BLaER1 treated with 17β-estradiol and CSF1 and Interleukin-3, amounts not matched to agents 10 nM and 100 nM (cell line): ENCODE measurements around the gene HEATR3.

Experiments
- H3K27ac ChIP-seq, 11 experiments: shearing (Covaris generic); formaldehyde crosslinking; 2 replicates each; pipeline ENCODE4 v1.8.1; 2022
- H3K27me3 ChIP-seq, 11 experiments: shearing (Covaris generic); formaldehyde crosslinking; 2 replicates each; pipeline ENCODE4 v1.8.1; 2022
- H3K36me3 ChIP-seq, 11 experiments: shearing (Covaris generic); formaldehyde crosslinking; 2 replicates each; pipeline ENCODE4 v1.8.1; 2022
- H3K4me1 ChIP-seq, 10 experiments: shearing (Covaris generic); formaldehyde crosslinking; 2 replicates each; pipeline ENCODE4 v1.8.1; 2022
- H3K4me2 ChIP-seq, 11 experiments: shearing (Covaris generic); formaldehyde crosslinking; 2 replicates each; pipeline ENCODE4 v1.8.1; 2022
- H3K4me3 ChIP-seq, 10 experiments: shearing (Covaris generic); formaldehyde crosslinking; 2 replicates each; pipeline ENCODE4 v1.8.1; 2022
- H3K9ac ChIP-seq, 11 experiments: shearing (Covaris generic); formaldehyde crosslinking; 2 replicates each; pipeline ENCODE4 v1.8.1; 2022
- H3K9me3 ChIP-seq, 11 experiments: shearing (Covaris generic); formaldehyde crosslinking; replicated peaks in 1 of 11; 2 replicates each; pipeline ENCODE4 v1.8.1; 2022
- H4K20me1 ChIP-seq, 11 experiments: shearing (Covaris generic); formaldehyde crosslinking; 2 replicates each; pipeline ENCODE4 v1.8.1; 2022
- Cebpa-rat ChIP-seq, 11 experiments: shearing (Covaris generic); IDR thresholded peaks; 2 replicates each; pipeline ENCODE4 v1.8.1; 2022

Gene HEATR3

DNA sequence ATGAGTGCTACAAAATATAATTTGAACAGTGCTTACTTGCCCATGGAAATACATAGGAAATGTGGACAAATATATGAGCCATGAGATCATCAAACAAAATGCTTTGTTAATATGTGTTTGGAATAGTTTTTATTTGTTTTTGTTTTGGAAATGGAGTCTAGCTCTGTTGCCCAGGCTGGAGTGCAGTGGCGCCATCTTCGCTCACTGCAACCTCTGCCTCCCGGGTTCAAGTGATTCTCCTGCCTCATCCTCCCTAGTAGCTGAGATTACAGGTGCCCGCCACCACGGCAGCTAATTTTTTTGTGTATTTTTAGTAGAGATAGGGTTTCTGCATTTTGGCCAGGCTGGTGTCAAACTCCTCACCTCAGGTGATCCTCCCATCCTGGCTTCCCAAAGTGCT, 37.9 kb upstream of the HEATR3 start:
- no peaks in the 10 kb centered on the region for H3K27me3 ChIP-seq
- H3K4me3 ChIP-seq: no peak overlapping the region
- peaks cover 0 to 39% (median 7%) of the 10 kb centered on the region in 11 experiments; a peak in 7 of 22 replicates for H4K20me1 ChIP-seq
- peaks cover 40 to 63% (median 56%) of the 10 kb centered on the region in 11 experiments for H3K36me3 ChIP-seq
- no peak overlapping the region for H3K27ac ChIP-seq
- H3K9ac ChIP-seq: no peak overlapping the region
- peak overlapping the region in 3 of 11 experiments; percentile 86 to 91 (median 89); a peak in 6 of 22 replicates for H3K4me2 ChIP-seq
- H3K9me3 ChIP-seq: no peaks in the 10 kb centered on the region
- H3K4me1 ChIP-seq: peaks cover 20 to 58% (median 30%) of the 10 kb centered on the region in 10 experiments
- no peak for TF ChIP-seq Cebpa-rat (IDR thresholded peaks at IDR 0.05)

DNA sequence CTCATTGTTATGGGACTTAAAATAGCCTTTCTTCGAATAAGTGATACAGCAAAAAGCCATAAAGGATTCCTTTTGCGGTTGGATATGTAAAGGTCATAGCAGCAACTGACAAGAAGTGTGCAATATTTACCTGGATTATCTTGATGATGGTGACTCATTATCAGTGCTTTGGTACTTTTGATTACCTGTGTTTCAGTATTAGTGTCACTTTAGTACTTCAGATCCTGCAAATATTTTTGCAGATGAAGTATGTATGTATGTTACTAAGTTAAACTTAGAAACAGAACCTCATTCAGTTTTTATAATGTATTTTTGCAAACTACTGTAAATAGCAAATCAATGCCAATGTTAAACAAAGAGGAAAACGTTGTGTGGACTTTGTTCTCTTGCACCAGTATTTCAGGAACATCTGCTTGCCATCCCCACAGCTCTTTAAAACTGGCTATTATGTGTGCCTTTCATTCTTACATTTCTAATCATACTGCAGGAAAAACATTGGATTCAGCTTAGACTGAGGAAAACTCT, 30.2 kb upstream of the HEATR3 start:
- no peak overlapping the region for H3K27ac ChIP-seq
- peaks cover 61 to 79% (median 69%) of the 10 kb centered on the region in 11 experiments for H3K36me3 ChIP-seq
- H3K27me3 ChIP-seq: no peaks in the 10 kb centered on the region
- no peak overlapping the region for H3K4me2 ChIP-seq
- H3K9ac ChIP-seq: no peak overlapping the region
- no peak overlapping the region for H3K4me3 ChIP-seq
- H3K4me1 ChIP-seq: peaks cover 18 to 65% (median 33%) of the 10 kb centered on the region in 10 experiments
- H3K9me3 ChIP-seq: no peaks in the 10 kb centered on the region
- H4K20me1 ChIP-seq: peaks cover 0 to 9% (median 0%) of the 10 kb centered on the region in 11 experiments; a peak in 3 of 22 replicates
- TF ChIP-seq Cebpa-rat (IDR thresholded peaks at IDR 0.05): no peak

DNA sequence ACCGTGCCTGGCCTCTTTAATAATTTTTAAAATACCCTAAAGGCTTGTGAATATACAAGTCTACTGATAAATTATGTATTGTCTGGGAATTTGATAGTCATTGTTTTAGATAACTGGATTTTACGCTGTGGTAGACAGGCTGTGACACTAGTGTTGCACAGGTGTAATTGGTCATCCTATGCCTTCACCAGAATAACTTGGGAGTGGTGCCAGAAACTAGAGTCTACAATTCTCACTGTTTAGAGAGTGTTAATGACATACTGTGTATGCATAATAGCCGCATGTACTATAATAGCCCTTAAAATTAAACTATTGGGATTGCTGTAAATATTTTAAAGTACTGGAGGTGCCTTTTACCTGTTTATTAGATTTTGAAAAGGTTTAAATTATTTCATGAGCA, 29.3 kb upstream of the HEATR3 start:
- Histone ChIP-seq H3K36me3 (peaks cover 53 to 70% (median 61%) of the 10 kb centered on the region in 11 experiments), H4K20me1 (peaks cover 0 to 9% (median 0%) of the 10 kb centered on the region in 11 experiments; a peak in 3 of 22 replicates), H3K4me1 (peaks cover 18 to 67% (median 32%) of the 10 kb centered on the region in 10 experiments), H3K27ac (peak overlapping the region in 1 of 11 experiments; percentile 12; a peak in 1 of 22 replicates), H3K9ac (0 out of 22 replicates have a peak overlapping the region, but pooled peaks of 1 of the 11 experiments have one; percentile 8), H3K9me3 (no peaks in the 10 kb centered on the region), H3K4me2 (peak overlapping the region in 2 of 11 experiments; percentile 30 to 83; a peak in 5 of 22 replicates), H3K4me3 (no peak overlapping the region), H3K27me3 (no peaks in the 10 kb centered on the region)
- no peak for TF ChIP-seq Cebpa-rat (IDR thresholded peaks at IDR 0.05)

DNA sequence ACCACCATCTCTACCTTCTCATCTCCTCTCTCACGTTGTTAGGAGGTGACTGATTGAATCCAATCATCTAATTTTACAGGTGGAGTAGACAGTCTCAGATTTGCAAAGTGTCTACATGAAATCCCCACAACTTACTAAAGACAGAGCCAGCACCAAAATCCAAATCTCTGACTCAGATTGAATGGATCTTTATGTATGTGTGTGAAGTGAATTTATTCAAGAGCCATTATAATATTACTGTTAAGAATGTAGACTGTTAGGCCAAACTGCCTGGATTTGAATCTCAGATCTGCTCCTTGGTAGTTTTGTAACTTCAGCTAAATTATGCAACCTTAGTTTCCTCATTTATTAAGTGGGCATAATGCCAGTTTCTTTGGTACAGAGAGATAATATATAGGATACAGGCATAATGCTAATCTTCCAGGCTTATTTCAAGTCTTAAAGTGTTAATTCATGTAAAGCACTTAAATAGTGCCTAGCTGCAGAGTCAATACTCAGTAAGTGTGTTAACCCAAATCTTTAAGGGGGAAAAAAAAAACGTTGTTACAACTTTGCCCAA, 28.0 kb upstream of the HEATR3 start:
- H3K4me2 ChIP-seq: peak overlapping the region in 8 of 11 experiments; percentile 45 to 84 (median 75); a peak in 16 of 22 replicates
- peak in 1 of 11 experiments; percentile 39; a peak in 2 of 22 replicates for TF ChIP-seq Cebpa-rat (IDR thresholded peaks at IDR 0.05)

DNA sequence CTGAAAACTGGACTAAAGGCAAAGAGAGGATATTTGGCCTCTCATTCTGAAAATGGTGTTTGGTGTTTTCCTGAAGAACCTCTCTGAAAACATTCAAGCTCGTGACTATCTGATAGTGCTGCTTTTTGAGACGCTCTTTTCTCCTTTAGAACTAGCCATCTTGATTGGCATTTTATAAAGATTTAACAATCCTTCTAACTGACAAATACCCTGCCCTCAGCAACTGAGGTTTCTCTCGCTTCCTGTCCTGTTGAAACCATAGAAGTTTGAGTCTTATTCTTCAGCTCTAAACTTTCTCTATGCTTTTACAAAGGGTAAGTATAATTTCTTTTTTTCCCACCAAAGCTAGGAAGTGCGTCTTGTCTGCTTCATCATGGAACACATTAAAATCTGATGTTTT, 27.5 kb upstream of the HEATR3 start:
- Histone ChIP-seq H3K27me3 (no peaks in the 10 kb centered on the region), H3K4me3 (no peak overlapping the region), H4K20me1 (no peaks in the 10 kb centered on the region), H3K27ac (peak overlapping the region; percentile 27 to 87 (median 67); a peak in 21 of 22 replicates), H3K9ac (peak overlapping the region in 6 of 11 experiments; percentile 41 to 68 (median 58); a peak in 11 of 22 replicates), H3K9me3 (no peaks in the 10 kb centered on the region), H3K36me3 (peaks cover 34 to 51% (median 42%) of the 10 kb centered on the region in 11 experiments), H3K4me2 (peak overlapping the region in 8 of 11 experiments; percentile 45 to 84 (median 75); a peak in 16 of 22 replicates), H3K4me1 (peaks cover 18 to 63% (median 32%) of the 10 kb centered on the region in 10 experiments)
- TF ChIP-seq Cebpa-rat (IDR thresholded peaks at IDR 0.05): no peak

More for the DNA sequence above, 28.0 kb upstream of the HEATR3 start:
- Histone ChIP-seq H3K4me1 (peaks cover 18 to 63% (median 32%) of the 10 kb centered on the region in 10 experiments), H3K36me3 (peaks cover 40 to 57% (median 48%) of the 10 kb centered on the region in 11 experiments), H3K27ac (peak overlapping the region; percentile 27 to 87 (median 67); a peak in 20 of 22 replicates), H3K27me3 (no peaks in the 10 kb centered on the region), H3K4me3 (0 out of 20 replicates have a peak overlapping the region, but pooled peaks of 1 of the 10 experiments have one; percentile 16), H3K9ac (peak overlapping the region in 6 of 11 experiments; percentile 41 to 68 (median 58); a peak in 11 of 22 replicates), H4K20me1 (no peaks in the 10 kb centered on the region), H3K9me3 (no peaks in the 10 kb centered on the region)

DNA sequence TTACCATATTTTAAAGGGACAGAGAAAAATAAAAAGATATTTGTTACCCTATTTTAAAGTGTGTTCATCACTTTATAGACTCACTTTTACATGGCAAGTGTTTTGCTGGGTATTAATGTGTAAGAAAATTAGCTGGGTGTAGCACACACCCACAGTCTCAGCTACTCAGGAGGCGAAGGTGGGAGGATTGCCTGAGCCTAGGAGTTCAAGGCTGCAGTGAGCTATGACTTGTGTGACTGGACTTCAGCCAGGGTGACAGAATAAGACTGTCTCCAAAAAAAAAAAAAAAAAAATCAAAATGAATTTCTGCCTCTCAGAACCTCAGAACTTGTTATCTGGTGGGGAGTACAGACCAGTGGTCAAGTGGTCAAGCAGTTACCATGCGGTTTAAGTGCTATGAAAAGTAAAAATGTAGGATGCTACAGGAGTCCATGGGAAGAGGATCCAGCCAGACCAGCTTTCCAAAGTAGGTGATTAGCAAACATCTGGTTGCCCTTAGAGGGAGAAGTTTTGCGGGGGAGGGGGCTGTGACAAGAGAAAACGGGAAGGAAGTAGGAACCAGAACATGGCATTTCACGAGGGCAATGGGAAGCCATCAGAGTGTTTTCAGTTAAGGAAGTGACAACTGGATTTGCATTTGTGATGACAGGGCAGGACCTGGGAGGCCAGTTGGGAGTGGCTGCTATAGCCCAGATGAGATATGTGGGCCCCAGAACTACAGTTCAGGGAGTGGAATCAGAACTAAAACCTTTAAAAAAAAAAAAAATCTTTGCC, 26.8 kb upstream of the HEATR3 start:
- Histone ChIP-seq H3K4me1 (peaks cover 18 to 63% (median 32%) of the 10 kb centered on the region in 10 experiments), H3K4me2 (peak overlapping the region; percentile 43 to 84 (median 74)), H3K9me3 (no peaks in the 10 kb centered on the region), H4K20me1 (no peaks in the 10 kb centered on the region), H3K9ac (peak overlapping the region in 6 of 11 experiments; percentile 41 to 68 (median 58); a peak in 9 of 22 replicates), H3K36me3 (peaks cover 28 to 45% (median 36%) of the 10 kb centered on the region in 11 experiments), H3K27me3 (no peaks in the 10 kb centered on the region), H3K4me3 (no peak overlapping the region), H3K27ac (peak overlapping the region in 10 of 11 experiments; percentile 27 to 87 (median 69); a peak in 18 of 22 replicates)
- TF ChIP-seq Cebpa-rat (IDR thresholded peaks at IDR 0.05): no peak

DNA sequence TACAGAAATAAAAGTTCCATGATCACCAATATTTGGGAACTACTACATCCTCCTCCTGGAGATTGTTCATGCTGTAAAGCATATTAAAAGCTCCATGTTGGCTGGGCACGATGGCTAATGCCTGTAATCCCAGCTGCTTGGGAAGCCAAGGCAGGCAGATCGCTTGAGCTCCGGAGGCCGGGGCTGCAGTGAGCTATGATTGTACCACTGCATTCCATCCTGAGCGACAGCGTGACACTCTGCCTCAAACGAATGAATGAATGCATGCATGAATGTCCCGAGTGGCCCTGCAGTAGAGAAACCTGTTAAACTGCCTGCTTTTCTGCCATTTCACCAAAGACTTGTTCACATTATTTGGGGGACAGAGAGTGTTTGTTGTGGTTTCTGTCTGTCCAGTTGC, 25.8 kb upstream of the HEATR3 start:
- Histone ChIP-seq H3K4me2 (peak overlapping the region in 7 of 11 experiments; percentile 45 to 84 (median 75); a peak in 12 of 22 replicates), H3K36me3 (peaks cover 17 to 34% (median 25%) of the 10 kb centered on the region in 11 experiments), H3K27me3 (no peaks in the 10 kb centered on the region), H3K4me1 (peaks cover 18 to 63% (median 32%) of the 10 kb centered on the region in 10 experiments), H3K9ac (no peak overlapping the region), H3K4me3 (no peak overlapping the region), H4K20me1 (no peaks in the 10 kb centered on the region), H3K27ac (peak overlapping the region in 6 of 11 experiments; percentile 29 to 87 (median 78); a peak in 10 of 22 replicates), H3K9me3 (no peaks in the 10 kb centered on the region)
- no peak for TF ChIP-seq Cebpa-rat (IDR thresholded peaks at IDR 0.05)

DNA sequence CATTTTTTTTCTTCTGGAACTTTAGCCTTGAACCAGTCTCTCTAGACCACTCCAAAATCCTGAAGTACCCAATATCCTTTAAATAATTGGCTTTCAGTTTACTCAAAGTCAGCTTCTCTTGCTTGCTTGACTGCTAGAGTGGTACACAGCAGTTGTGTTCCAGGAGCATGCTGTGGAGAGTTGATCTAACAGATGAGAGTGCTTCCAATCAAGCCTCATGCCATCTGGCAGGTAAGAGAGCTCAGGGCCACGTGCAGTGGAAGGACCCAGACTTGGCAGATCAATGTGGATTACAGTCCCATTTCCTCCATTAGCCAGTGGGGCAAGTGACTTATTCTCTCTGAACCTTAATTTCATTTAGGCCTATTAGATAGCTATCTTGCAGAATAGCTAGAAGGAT, 25.1 kb upstream of the HEATR3 start:
- Histone ChIP-seq H3K9ac (no peak overlapping the region), H3K9me3 (no peaks in the 10 kb centered on the region), H3K4me1 (peaks cover 18 to 56% (median 32%) of the 10 kb centered on the region in 10 experiments), H4K20me1 (no peaks in the 10 kb centered on the region), H3K27ac (peak overlapping the region in 3 of 11 experiments; percentile 39 to 87 (median 86); a peak in 4 of 22 replicates), H3K4me2 (peak overlapping the region in 4 of 11 experiments; percentile 74 to 84 (median 79); a peak in 7 of 22 replicates), H3K27me3 (no peaks in the 10 kb centered on the region), H3K4me3 (no peak overlapping the region), H3K36me3 (peaks cover 10 to 27% (median 18%) of the 10 kb centered on the region in 11 experiments; a peak in 21 of 22 replicates)
- no peak for TF ChIP-seq Cebpa-rat (IDR thresholded peaks at IDR 0.05)
